Hepatocyte (in vitro differentiated cells): Measurements from ENCODE around the gene CALML6.

Source experiments
- EZH2 ChIP-seq: fragments of 200-600 bp; sonication (generic); IDR thresholded peaks from 2 replicates; pipeline ENCODE4 v1.6.1; 2016; ENCODE audit warnings: antibody characterized with exemption, mild to moderate bottlenecking, borderline replicate concordance
- TF ChIP-seq, protein P1 (sequence below): fragments of 200-600 bp; sonication (generic); IDR thresholded peaks from 2 replicates; pipeline ENCODE4 v1.5.1; 2016; ENCODE audit warnings: antibody characterized with exemption, mild to moderate bottlenecking; ENCODE audit not compliant: poor library complexity

- TF ChIP-seq, protein P1, sequence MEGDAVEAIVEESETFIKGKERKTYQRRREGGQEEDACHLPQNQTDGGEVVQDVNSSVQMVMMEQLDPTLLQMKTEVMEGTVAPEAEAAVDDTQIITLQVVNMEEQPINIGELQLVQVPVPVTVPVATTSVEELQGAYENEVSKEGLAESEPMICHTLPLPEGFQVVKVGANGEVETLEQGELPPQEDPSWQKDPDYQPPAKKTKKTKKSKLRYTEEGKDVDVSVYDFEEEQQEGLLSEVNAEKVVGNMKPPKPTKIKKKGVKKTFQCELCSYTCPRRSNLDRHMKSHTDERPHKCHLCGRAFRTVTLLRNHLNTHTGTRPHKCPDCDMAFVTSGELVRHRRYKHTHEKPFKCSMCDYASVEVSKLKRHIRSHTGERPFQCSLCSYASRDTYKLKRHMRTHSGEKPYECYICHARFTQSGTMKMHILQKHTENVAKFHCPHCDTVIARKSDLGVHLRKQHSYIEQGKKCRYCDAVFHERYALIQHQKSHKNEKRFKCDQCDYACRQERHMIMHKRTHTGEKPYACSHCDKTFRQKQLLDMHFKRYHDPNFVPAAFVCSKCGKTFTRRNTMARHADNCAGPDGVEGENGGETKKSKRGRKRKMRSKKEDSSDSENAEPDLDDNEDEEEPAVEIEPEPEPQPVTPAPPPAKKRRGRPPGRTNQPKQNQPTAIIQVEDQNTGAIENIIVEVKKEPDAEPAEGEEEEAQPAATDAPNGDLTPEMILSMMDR, result no peak
- no peak for TF ChIP-seq EZH2
These were observed 37.1 kb upstream of the CALML6 start for GRCh38 chr1:1877865-1878436.
